HUDEP-2 (cell line): Measurements from ENCODE around the gene SLC7A8.
"Not testable (repeated sequence)": the region's sequence is repeated elsewhere in the genome, so short reads cannot be mapped to it uniquely, and the experiment has no call there.

Experiments used
- DNase-seq, 76 experiments: peaks; one replicate each; lab custom pipeline; 2025; ENCODE audit not compliant: unreplicated experiment in 76 of 76; lab: John Stamatoyannopoulos, UW

The SLC7A8 gene

DNA sequence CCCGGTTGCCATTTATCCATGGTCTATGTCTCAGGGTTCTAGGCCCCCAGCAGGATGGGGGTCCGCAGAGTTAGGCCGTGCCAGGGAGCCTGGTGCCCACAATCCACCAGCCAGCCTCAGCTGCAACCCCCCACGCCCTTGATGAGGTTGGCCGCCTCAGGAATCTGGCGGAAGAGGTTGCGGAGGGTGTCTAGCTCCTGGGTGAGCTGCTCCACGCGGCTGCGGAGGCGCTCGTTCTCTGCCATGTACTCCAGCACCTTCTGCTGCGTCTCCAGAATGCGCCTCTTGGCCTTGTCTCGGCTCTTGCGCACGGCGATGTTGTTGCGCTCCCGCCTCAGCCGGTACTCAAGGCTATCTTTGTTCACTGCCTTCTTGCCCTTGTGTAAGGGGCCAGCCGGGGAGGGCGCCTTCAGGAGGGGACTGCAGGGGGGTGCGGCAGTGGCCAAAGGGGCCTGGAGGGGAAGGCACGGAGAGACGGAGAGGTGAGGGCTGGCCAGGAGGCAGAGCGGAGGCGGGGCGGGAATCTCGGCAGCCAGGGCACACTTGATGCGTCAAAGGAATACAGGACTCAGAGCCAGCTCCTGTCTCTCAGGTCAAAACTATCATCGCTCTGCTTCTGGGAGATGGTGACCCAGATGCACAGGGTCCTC, 66.0 kb downstream of the SLC7A8 start:
- DNase-seq = no peak

GRCh38 chr14:23115918-23116317, 67.5 kb downstream of the SLC7A8 start:
- peak in 3 of 76 experiments; percentile 14 to 41 (median 16) for DNase-seq

DNA sequence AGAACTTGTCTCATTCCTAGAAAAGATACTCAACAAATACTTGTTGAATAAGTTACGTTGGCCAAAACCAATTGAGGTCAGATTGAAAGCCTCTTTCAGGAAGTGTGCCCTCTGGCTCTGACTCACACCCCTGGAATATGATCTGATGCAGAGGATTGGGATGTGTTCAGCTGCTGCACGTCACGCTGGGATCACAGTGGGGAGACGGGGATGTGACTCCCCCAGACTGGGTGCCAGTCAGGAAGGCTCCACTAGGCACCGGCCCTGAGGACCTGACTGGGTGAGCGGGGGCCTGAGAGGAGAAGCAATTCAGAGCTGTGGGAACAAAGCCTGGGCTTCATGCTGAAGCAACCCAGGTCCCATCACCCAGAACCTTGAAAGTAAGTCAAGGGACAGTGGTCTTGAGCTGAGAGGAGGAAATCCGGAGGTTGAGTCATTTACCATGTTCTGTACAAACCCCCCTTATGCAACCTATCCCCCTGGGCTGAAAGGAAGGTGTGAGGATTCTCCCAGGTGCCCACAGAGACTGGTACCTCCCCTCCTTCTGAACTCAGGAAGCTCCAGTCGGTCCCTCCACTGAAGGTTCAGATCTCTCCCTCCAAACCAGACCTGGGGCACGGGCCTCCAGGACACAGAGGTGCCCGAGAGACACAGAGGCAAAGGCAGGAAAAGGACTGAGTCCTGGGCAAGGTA, 68.3 kb downstream of the SLC7A8 start:
- no peak for DNase-seq

GRCh38 chr14:23114669-23115038, 68.8 kb downstream of the SLC7A8 start:
- no peak for DNase-seq

GRCh38 chr14:23114120-23114458, 69.4 kb downstream of the SLC7A8 start:
- DNase-seq = peak in 2 of 76 experiments; percentile 24 to 27

GRCh38 chr14:23113431-23114119, 69.9 kb downstream of the SLC7A8 start:
- DNase-seq = no peak

- DNase-seq = peak in 75 of 76 experiments; percentile 28 to 99 (median 97)
Measured at GRCh38 chr14:23112359-23113178, 70.9 kb downstream of the SLC7A8 start.

DNA sequence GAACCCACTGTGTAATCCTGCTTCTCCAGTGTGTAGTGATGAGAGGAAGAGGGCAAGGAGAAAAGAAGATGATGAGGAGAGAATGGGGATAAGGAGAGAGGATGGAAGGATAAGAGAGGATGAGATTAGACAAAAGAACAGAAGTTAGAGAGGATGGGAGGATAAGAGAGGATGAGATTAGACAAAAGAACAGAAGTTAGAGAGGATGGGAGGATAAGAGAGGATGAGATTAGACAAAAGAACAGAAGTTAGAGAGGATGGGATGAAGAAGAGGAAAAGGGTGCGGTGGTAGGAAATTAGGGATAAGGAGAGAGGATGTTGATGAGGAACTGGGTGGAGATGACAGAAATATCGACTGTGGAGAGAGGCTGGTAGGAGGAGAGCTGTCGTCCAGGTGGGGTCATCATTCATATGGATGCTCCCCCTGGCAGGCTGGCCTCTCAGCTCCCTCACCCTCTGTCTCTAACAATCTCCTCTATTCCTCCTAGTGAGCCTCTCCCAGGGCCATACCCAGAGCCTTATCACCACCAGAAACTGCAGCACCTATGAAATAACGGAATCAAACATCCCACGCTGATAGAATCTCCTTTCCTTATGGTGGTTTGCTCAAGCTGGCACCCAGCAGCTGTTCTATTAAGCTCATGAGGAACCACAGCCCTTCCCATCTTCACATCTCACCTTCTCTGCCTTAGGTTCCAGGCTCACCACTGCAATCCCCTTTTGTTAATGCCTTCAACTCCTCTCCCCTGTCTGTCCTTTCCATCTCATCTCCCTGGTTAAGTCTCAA, 72.7 kb downstream of the SLC7A8 start:
- DNase-seq = peak in 26 of 76 experiments; percentile 11 to 70 (median 29)

DNA sequence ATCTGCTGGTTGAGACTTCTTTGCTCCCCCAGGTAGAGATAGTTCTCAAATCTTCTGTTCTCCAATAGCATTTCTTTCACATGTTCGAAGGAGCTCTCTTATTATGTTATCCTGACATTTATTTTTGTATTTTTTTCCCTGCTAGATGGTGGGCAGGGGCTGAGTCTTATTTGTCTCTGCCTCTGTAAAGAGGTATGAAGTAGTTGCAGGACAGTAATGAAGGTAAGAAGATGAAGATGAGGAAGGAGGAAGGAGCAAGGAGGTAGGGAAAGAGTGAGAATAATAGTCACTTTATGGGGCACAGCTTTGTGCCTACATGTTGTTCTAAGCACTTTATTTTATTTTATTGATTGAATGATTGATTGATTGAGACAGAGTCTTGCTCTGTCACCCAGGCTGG, 73.7 kb downstream of the SLC7A8 start:
- no peak for DNase-seq

GRCh38 chr14:23108169-23108568, 75.3 kb downstream of the SLC7A8 start:
- not testable (repeated sequence) for DNase-seq

GRCh38 chr14:23107620-23108019, 75.8 kb downstream of the SLC7A8 start:
- DNase-seq = not testable (repeated sequence)

DNA sequence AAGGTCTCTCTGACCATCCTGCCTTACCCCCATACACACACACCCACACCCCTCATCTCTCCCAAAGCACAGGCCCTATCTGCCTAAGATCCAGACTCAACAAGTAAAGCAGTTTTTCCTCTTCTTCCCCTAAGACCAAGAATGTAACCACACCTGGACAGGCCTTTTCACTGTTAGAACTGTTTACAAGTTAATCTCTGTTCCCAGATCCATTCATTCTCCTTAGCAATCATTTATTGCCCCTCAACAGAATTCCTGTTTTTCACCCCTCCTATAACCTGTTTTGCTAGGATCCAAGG, 76.8 kb downstream of the SLC7A8 start:
- no peak for DNase-seq

DNA sequence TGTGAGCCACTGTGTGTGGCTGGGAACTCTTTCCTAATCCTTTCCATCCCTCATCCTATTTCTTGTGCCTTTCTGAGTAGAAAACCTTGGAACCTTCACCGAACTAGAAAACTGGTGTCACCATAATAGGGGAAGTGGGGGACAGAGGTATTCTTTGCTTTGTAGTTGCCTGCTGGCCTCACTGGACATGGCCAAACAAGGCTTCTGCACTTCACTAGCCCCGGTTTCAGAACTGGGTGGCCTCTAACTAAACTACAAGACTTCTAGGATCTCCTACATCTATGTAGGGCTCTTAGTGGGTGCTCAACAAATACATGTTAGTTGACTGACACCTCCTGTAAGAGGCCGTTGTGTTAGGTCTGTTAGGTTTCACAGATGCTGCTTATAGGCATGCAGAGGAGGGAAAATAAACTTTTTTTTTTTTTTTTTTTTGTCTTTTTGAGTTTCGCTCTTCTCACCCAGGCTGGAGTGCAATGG, 78.1 kb downstream of the SLC7A8 start:
- DNase-seq = no peak

GRCh38 chr14:23104591-23105347, 78.7 kb downstream of the SLC7A8 start, which contains the start of gene CIROP:
TSS of gene CIROP (minus strand) at chr14:23104989. CDS start at chr14:23104920, 69 bp downstream.
- DNase-seq = no peak

DNA sequence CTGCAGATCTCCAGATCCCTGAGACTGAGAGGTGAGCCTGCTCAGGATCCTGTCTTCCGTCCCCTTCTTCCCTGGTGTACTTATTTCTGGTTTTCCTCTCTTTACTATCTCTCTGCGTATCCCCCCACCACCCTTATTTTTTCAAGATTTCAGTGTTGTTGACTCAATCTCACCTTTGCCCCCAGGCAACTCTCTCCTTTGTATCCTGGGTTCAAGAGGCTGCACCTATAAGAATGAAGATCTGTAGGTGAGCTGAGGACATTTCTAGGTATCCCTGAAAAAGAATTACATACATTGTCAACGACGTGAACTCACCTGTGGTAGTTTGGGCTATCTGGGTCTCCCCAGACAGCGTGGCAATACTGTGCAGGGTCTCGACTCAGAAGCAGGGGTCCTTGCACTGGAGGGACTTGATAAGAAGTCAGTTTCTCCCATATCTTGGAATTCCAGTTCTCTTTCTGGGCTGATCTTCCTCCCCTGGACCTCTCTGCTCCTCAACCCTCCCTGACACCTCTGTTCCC, 79.3 kb downstream of the SLC7A8 start:
- no peak for DNase-seq

GRCh38 chr14:23103581-23103980, 79.9 kb downstream of the SLC7A8 start:
- no peak for DNase-seq

DNA sequence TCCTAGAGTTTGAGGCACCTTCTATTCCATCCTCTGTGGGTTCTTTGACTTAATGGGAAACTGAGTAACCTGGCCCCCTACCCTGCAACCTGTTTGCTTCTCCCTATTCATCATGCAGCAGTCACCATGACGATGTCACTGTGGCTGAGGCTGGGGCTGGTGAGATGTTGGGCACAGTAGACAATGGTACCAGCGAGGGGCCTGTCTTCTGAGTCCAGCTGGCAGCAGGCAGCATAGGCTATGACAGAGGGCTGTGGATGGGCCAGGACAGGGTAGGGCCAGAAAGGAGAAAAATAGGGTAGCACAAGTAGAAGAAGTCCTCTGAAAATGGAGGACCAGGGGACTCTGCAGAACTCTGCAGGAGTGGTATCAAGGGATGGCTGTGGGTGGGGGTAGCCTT, 80.7 kb downstream of the SLC7A8 start:
- no peak for DNase-seq

GRCh38 chr14:23101986-23102625, 81.4 kb downstream of the SLC7A8 start:
- no peak for DNase-seq
